GM18511 (cell line): ENCODE data around the gene ZNF467.

Experiments used
- ATAC-seq: cut with Tn5 transposase; IDR thresholded peaks from one replicate; pipeline ENCODE4 v1.9.1; 2021; ENCODE audit warnings: mild to moderate bottlenecking, moderate library complexity; ENCODE audit not compliant: unreplicated experiment

ZNF467 gene

GRCh38 chr7:149716007-149716931, 57.1 kb downstream of the ZNF467 start:
- ATAC-seq, result no peak

GRCh38 chr7:149715476-149715875, 57.9 kb downstream of the ZNF467 start:
- no peak for ATAC-seq

DNA sequence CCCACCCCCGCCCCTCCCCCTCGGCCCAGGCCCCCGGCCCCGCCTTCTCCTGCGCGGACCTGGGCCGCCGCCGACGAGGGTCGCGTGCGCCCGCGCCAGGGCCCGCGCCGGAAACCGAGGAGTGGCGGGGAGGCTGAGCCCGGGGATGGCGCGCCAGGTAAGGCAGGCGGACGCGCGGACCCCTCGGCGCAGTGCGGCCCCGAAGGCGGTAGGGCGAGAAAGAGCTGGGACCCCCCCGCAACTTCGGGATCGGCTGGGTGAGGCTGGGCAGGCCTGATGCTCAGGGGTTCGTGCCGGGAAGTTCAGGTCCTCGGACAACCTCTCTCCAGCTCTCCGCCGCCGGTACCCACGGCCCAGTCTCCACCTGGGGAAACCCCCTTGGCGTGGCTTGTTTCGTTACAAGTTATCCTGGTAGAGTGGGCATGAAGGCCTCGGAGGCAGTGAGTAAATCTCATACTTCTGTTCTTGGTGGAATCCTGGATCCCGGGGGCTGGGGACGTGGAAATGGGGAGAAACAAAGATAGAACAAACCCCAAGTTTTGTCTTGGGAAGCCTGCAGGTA, 58.4 kb downstream of the ZNF467 start:
- peak; percentile 29 for ATAC-seq
